Panc1 (cell line): ENCODE data around the gene SLIT3.

Experiments used
- CTCF ChIP-seq: fragments of 450-650 bp; IDR thresholded peaks from 2 replicates; pipeline ENCODE4 v1.5.1; 2017; ENCODE audit warnings: mild to moderate bottlenecking
- POLR2AphosphoS5 ChIP-seq: IDR thresholded peaks from 2 replicates; pipeline ENCODE4 v1.6.1; 2012; ENCODE audit warnings: mild to moderate bottlenecking, low read depth, low read length, moderate library complexity
- REST ChIP-seq, 2 experiments: IDR thresholded peaks; 2 replicates each; pipeline ENCODE4 v1.6.1; 2011 to 2012; ENCODE audit warnings: low read depth in 2 of 2, control low read depth in 1 of 2, low read length in 1 of 2, mild to moderate bottlenecking in 1 of 2, moderate library complexity in 1 of 2; ENCODE audit not compliant: insufficient read depth in 1 of 2
- SIN3A ChIP-seq: IDR thresholded peaks from 2 replicates; pipeline ENCODE4 v1.6.1; 2012; ENCODE audit warnings: low read depth, mild to moderate bottlenecking, low read length, moderate library complexity, borderline replicate concordance; ENCODE audit not compliant: insufficient read depth

DNA sequence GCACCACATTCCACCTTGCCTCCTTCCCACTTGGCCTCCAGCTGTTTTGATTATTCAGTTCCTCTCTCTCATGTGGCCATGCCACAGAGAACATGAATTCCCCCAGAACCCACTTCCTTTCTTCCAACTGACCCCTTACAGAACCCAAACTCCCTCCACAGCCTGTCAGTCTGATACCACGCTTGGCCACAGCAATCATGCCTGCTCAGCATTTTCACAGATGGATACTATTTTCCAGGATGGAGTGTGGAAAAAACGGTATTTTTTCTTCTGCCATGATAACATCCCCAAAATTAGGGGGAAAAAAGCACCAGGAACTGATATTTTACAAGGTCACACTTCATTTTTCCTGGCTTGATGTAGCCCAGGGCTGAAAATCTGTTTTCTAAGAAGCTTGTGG lies 34.9 kb upstream of the SLIT3 start:
- TF ChIP-seq POLR2AphosphoS5 (no peak), CTCF (no peak), REST (IDR thresholded peaks at IDR 0.05; ENCODE audit: insufficient read depth in 1 of 2, low read depth in 2 of 2, low read length in 1 of 2) (no peak), SIN3A (no peak)
